Measurements from ENCODE around the gene CPOX.

DNA sequence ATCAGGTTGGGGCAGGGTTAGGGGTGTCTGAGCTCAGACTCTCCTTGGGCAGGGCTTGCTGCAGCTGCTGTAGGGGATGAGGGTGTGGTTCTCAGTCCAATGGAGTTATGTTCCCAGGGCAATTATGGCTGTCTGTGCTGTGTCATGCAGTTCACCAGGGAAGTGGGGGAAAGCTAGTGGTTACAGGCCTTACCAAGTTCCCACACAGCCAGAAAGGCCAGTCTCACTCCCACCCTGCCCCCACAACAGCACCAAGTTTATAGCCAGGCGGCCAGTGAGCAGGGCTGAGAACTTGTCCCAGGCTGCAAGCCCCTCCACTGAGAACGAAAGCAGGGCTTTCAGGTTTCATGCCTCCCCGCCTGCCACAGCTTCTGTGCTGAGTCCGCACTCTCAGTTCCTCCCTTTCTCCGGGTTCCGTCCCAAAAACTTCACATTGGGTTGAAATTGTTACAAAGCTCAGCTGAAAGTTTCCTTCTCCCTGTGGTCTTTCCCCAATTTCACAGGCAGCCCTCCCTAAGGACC, 19.6 kb upstream of the CPOX start:
- TF ChIP-seq POLR2AphosphoS5 (IDR thresholded peaks at IDR 0.05; ENCODE audit: low read depth, low read length) (no peak), POLR2A (IDR thresholded peaks at IDR 0.05; ENCODE audit: control extremely low read depth in 1 of 2, low read depth in 2 of 2, low read length in 2 of 2) (no peak)
